Measurements from ENCODE around the gene AGAP2.
A peak's percentile ranks its signal among the peaks of the same experiment; 100 is the strongest.

AGAP2 gene

DNA sequence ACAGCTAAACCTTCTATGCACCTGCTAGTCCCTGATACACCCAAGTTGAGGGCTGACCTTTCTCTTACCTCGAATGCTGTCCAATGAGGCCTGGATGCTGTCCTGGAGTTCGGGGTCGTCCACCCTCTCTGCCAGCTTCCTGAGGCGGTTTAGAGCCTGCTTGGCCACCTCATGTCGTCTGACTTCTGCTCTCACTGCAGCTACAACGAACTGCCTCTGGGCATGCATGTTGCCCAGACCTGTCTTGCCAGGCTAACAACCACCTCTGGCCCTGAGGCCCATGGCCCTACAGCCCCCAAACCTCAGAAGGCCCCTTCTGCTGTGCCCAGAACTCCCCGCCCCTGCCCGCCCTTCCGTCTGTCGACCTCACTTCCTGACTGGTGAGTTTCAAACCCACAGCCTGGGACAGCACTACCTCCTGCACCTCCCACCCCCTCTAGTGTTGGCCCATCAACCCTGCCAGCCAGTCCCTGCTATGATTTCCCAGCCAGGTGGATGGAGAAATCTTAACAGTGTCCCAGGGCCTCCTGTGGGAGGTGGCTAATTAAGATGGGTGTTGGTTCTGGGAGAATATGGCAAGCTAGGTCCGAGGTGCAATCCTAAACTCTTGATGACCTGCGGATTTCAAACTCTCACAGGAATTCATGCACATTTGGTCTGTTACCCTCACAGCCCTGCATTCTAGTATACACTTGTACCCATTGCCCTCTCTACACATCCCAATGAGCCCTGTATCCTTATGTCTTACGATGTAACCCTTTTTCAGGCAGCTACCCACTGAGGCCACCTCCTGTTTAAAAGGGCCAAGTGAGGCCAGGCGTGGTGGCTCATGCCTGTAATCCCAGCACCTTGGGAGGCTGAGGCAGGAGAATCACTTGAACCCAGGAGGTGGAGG, 3.5 kb upstream of the AGAP2 start:
- Histone ChIP-seq H3K4me3 (peak overlapping the region; percentile 2 to 45 (median 31)), H3K27ac (peak overlapping the region in 16 of 21 experiments; percentile 3 to 87 (median 63))

DNA sequence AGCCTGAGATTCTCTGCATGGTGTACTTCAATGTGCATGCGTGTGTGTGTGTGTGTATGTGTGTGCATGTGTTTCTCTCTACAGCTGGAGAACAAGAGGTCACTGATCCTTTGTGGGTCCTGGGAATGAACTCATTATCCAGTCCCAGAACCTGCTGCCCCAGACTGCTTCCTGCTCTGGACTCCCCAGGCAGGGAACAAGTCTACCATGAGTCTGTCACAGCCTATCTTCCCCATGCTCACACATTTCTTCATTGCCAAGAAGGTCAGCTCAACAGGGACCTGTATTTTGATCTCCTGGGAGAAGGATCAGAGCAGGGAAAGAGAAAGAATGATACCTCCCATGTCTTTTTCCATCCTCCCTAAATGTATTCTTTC, 2.9 kb upstream of the AGAP2 start:
- peak overlapping the region in 16 of 21 experiments; percentile 3 to 87 (median 63) for H3K27ac ChIP-seq

DNA sequence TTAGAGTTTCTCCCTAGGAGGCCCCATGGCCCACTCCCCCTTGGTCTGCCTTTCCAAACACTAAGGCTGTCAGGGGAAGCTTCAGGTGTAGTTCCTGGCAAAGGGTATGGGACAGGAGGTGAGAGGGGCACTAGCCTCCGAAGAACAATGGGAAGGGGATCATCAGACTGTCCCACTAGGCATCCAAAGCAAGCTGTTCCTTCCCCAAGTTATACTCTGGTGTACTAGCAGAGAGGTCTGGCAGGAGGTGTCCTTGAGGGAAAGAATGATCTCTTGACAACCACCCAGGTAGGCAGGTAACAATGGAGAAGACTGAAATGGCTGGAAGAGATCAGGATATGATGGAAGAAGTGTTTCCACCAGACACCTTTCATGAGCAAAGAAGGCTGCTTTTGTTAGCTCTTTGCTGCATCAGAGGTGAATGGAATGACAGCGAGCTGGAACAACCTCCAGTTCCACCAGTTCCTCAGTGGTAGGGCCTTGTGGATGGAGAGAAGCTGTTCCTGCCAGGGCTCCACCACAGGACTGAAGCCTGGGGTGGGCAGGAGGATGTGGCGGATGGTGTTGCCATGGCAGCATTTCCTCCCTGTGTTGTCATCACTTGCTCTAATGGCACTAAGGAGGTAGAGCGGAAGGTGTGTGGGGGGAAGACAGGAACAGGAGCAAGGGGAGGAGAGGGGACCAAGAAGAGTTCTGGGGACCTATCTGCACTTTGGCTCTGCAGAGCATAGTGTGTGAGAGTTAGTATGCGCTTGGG, 2.3 kb upstream of the AGAP2 start:
- Histone ChIP-seq H3K4me3 (peak overlapping the region; percentile 2 to 45 (median 31)), H3K27ac (peak overlapping the region in 13 of 21 experiments; percentile 24 to 87 (median 65))

More for the DNA sequence above, 2.9 kb upstream of the AGAP2 start:
- peak overlapping the region; percentile 2 to 45 (median 31) for H3K4me3 ChIP-seq

DNA sequence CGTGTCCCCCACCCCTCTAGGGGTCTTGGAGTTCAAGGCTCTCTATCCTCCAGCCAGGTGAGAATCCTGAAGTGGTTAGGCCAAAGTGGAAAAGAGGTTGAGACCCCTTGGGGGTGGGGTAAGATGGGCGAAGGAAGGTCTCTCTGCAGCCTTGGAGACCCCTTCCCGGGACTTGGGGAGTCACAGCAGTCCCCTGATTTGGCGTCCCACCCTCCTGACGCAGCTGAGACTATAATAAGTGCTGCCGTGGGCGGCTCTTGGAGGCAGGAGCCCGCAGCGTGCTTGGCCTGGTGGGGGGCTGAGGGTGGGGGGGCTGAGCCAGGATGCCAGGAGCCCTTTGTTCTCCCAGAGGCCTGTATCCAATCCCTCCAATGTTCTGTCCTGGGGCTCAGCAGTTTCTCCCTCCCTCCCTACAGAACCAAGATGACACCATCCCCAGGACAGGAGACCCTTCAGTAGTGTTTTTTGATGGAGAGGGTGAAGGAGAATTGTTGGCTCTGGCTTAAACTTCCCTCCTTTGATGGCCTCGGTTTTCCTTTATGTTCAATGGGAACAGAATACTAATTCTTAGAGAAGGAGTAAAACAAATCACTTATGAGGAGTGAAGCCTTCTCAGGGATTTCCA, 1.5 kb upstream of the AGAP2 start:
- peak overlapping the region in 5 of 21 experiments; percentile 24 to 86 (median 73) for H3K27ac ChIP-seq
- H3K4me3 ChIP-seq, result no peak overlapping the region

DNA sequence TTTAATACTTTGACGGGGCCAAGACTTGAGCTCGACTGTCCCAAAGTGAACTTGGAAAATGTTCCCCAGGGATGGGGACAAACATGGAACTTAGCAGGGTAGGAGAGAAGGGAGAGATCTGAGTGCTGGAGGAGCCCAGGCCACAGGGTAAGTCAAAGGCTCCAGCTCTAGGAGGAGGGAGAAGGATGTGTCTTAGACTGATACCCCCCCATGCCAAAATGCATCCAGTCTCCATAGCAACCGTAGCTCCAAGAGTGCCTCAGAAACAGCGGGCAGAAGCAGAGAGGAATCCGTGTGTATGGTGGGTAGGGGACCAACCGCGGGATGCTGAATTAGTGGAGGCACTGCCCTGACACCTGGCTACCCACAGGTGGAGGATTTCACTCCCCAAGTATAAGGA, 845 bp upstream of the AGAP2 start:
- Histone ChIP-seq H3K4me3 (no peak overlapping the region), H3K27ac (peak overlapping the region in 2 of 21 experiments; percentile 20 to 55)

DNA sequence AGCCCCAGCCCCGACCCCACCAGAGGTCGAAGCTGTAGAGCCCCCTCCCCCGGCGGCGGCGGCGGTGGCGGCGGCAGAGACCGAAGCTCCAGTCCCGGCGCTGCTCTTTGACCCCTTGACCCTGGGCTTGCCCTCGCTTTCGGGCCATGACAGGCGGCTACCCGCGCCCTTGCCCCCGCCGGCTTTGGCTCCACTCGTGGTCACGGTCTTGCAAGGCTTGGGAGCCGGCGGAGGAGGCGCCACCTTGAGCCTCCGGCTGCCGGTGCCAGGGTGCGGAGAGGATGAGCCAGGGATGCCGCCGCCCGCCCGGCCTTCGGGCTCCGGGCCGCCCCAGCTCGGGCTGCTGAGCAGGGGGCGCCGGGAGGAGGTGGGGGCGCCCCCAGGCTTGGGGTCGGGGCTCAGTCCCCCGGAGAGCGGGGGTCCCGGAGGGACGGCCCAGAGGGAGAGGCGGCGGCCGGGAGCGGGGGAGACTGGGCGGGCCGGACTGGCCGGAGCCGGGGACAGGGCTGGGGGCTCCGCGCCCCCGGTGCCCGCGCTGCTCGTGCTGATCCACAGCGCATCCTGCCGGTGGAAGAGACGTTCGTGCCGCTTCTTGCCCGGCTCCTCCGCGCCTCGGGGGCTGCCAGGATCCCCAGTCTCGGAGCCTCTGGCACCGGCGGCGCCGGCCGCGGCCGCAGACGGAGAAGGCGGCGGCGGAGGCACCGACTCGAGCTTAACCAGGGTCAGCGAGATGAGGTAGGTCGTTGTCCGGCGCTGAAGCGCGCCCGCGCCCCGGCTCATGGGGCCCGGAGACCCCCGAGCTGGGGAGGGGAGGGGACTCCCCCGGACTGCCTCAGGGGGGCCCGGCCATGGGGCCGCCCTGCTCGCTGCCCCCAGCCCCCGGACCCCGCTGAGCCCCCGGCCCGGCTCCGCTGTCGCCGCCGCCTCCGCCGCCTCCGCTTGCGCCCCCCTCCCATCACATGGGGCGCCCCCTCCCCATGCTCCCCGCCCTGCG, 778 bp downstream of the AGAP2 start:
- Histone ChIP-seq H3K27ac (peak overlapping the region in 1 of 21 experiments; percentile 21), H3K4me3 (peak overlapping the region in 5 of 7 experiments; percentile 13 to 37 (median 25))

DNA sequence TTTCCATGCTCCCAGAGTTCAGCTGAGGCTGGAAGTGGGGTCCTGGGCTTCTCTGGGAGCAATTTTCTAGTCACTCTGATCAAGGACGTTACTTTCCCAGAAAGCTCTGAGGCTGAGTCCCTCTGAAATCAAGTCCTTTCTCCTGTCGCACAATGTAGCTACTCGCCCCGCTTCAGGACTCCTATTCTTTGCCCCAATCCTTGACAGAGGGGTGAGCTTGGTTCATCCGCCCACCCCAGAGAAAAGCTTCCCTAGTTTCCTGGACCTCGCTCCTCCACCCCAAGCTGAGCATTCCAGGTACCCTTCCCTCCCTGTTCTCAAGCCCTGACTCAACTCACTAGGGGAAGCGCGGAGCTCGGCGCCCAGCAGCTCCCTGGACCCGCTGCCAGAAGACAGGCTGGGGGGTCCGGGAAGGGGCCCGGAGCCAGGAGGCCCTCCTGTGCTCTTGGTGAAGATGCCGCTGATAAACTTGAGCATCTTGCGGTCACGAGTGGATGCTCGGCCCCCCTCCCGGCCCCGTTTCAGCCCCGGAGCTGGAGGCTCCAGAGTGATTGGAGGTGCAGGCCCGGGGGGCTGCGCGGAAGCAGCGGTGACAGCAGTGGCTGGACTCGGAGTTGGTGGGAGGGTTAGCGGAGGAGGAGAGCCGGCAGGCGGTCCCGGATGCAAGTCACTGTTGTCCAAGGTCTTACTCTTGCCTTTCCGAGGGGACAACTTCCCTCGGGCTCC, 1.6 kb downstream of the AGAP2 start:
- Histone ChIP-seq H3K27ac (no peak overlapping the region), H3K4me3 (peak overlapping the region in 1 of 7 experiments; percentile 13)

DNA sequence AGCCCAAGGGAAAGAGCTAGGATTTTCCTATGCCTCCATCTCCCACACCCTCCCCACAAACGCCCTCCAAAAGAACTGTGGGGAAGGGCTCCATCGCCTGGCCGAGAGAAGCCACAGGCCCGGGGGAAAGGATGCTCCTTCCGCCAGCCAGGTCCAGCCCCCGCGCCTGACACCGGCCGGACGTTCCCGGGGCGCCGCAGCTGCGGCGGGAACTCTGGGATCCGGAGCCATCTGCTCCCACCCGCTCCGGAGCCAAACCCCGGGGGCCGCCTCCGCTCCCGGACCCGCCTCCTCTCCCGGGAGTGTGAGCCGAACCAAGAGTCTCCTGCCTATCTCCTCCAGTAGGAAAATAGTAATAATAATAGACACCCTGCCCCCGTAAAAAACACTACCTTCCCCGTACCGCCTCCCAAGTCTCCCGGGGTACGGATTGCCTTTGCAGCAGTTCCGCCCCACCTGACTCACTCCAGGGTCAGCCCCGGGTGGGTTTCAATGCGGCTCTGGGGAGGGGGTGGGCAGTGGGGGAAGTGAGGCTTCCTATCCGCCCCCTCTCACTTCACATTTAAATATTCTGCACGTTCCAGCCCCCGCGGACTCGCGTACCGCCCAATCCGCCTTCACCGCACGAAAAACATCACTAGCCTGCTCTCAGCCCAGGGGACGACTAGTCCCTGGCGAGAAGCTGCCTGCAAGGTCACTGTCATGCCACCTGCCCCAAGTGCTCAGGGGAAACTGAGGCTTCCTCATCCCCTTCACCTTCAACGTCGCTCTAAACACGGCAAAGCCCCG, 2.4 kb downstream of the AGAP2 start:
- no peak overlapping the region for H3K27ac ChIP-seq

DNA sequence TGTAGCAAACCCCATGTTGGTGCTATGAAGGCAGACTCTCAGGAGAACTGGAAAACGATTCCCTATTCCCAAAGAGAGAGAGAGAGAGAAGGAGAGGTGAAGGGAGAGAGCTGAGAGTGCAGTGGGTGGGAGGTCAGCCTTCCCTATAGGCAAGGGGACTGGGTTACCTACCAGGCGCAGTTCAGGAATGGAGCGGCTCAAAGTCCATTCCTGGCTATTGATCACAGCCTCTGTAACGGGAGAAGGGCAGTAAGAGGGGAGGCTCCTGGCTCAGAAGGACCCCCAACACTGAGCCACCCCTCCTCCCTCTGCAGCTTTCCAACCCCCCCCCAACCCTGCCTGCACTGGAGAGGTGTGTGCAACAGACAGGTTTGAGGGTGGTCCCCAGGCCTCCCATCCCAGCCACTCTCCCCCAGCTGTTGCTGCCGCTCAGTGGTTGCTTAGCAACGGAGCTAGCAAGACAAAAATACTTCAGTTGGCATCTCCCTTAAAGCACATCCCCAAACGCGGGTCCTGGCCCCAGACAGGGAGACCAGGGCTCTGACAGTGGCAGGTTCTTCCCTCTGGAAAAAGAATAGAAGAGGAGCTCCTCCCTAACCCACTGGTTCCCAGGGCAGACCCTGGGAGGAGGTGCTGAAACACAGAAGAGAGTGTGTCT, 3.2 kb downstream of the AGAP2 start:
- Histone ChIP-seq H3K27ac (no peak overlapping the region), H3K4me3 (no peak overlapping the region)

More for the DNA sequence above, 2.4 kb downstream of the AGAP2 start:
- H3K4me3 ChIP-seq, result no peak overlapping the region

DNA sequence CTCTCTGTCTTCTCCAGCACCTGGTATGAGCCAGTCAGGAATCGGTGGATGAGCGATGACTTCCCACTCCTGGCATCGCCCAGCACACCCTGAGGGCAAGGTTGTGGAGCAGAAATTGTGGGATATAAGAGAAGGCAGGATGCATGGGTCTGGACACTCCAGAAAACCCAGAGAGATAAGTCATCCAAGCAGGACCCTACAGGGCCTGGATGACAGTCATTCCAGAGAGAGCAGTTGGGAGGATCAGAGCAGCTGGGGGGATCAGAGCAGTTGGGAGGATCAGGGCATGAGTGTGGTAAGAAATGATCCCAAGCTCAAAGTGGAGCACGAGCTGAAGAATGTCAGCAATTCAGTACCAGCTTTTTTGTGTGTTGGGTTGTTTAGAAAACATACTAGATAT, 4.0 kb downstream of the AGAP2 start:
- Histone ChIP-seq H3K27ac (no peak overlapping the region), H3K4me3 (no peak overlapping the region)

DNA sequence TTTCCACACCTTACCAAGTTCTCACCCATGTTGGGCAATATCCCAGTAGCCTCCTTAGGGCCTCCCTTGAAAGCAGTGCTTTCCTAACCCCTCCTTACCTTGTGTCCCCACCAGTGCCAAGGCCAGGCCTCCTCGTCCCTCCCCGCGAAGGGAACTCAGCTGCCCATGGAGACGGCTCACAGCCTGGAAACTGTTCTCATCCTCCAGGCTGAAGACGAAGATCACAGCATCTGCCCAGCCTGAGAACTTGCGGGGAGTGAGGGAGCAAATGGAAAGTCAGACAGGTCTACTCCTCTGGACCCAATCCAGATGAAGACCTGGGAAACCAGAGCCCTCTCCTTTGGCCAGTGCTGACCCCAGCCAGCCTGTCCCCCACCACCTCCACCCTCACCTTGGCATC, 4.6 kb downstream of the AGAP2 start:
- Histone ChIP-seq H3K27ac (no peak overlapping the region), H3K4me3 (no peak overlapping the region)

DNA sequence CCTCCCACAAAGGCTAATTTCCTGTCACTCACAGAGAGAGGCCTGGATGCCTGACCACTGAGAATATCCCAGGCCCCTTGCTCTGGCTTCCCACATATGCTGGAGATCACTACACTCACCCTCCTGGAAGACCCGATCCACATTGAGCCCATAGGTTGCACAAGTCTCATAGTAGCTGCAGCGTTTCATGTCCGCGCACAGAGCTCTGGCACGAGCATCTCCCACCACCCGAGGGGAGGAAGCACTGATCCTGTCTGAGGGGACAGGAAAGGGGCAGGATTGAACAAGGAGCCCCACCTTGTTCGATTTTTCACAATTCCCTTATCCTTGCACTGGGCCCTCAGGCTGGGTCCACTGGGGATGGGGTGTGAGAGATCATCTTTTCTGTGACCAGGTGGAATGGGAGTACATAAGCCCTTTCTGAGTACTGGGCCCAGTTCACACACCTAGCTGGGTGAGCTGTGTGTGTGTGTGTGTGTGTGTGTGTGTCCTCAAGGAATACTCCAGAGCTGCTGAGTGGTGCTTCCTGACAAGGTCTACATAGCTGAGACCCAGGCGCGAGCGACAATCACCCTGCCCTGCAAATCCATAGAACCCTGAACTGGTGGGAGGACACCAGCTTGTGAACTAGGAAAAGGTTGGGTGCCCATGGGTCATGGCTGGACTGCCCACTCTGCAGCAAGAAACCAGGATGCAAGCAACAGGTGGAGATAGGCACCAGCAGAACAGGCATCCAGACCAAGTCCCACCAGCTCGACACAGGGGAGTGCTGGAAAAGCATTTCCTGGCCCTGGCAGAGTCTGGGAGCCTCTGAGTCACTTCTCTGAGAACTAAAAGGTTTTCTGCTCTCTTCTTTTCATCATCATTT, 5.6 kb downstream of the AGAP2 start:
- Histone ChIP-seq H3K27ac (no peak overlapping the region), H3K4me3 (no peak overlapping the region)

DNA sequence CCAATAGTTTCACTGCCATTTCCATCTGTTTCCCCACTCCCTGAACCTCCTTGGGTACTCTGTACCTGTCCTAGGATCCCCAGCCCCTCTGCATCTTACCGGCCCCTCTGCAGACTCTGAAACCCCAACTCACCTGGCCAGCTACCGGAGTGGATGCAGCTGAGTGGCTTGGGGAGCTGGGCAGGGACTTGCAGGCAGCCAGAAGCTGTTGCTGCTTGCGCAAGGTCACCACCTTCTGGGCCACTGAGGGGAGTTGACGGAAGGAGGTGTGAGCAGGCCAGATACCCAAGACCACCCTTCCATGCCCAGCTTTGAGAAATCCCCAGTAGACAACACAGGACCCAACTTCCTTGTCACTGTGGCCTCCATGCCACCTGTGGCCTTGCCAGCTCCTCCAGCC, 6.3 kb downstream of the AGAP2 start:
- Histone ChIP-seq H3K4me3 (no peak overlapping the region), H3K27ac (no peak overlapping the region)

DNA sequence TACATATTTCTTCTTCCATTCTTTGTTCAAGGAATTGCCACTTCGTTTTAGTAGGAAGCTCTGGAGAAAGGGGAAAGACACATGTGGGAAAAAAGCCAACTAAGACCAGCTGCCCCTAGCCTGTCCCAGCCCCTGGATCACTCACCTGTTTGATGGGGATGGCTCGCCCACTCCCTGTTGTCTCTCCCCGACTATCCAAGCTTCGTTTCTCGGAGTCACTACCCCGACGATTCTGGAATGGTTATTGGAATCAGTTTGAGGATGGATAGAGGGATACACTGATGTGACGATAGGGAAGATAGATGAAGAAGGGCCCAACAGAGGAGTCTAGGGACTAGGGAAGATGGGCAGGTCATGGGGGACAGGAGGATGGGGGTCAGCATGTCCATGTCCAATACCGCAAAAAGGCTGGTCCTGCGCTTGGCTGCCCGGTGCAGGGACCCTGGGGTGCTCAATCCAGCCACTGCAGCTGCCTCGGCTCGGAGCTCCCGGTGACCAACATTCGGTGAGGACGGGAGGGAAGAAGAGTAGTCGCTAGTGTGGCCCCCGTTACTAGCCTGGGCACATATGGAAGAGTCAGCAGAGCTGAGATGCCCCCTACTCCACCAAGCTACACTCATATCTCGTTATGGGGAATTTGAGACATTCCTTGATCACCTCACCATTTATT, 7.0 kb downstream of the AGAP2 start:
- H3K27ac ChIP-seq, result no peak overlapping the region

DNA sequence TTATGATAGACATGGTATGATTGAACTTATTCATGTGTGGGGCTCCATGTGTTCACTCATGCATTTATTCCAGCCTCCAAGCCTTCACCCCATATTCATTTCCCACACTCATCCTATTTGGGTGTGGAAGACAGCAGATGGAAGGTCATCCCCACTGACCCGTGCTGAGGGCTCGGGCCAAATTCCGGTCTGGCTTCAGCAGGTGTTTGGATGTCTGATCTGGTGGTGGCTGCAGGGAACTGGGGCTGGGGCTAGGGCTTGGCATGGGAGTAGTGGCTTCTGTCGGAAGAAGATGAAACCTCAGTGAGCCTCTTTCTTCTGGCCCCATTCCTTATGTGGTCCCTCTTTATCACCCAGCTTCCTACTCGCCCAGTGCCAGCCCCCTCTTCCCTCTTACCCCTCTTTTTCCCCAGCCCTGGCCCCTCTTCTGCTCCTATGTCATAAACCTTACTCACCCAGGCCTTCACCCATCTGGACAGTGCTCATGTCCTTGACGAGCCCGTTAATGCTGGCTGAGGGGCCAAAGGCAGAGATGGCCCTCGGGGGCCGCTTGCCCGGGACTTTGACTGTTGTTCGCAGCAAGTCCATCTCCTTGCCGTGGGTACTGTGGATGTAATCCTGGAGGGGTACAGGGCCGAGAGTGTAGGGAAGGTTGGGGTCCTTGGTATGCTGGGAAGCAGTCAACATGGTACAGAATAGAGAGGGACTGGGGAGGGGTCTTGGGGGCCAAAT, 8.0 kb downstream of the AGAP2 start:
- Histone ChIP-seq H3K27ac (no peak overlapping the region), H3K4me3 (no peak overlapping the region)

More for the DNA sequence above, 7.0 kb downstream of the AGAP2 start:
- H3K4me3 ChIP-seq, result no peak overlapping the region

Measured in skin epidermis (tissue), 12 donors.